Ecto neural progenitor cell (in vitro differentiated cells): Measurements from ENCODE around the gene HES3.

Experiments
- DNase-seq: peaks from one replicate; pipeline ENCODE4 v3.0.0-alpha.2; 2018; ENCODE audit warnings: low spot score

Gene HES3

DNA sequence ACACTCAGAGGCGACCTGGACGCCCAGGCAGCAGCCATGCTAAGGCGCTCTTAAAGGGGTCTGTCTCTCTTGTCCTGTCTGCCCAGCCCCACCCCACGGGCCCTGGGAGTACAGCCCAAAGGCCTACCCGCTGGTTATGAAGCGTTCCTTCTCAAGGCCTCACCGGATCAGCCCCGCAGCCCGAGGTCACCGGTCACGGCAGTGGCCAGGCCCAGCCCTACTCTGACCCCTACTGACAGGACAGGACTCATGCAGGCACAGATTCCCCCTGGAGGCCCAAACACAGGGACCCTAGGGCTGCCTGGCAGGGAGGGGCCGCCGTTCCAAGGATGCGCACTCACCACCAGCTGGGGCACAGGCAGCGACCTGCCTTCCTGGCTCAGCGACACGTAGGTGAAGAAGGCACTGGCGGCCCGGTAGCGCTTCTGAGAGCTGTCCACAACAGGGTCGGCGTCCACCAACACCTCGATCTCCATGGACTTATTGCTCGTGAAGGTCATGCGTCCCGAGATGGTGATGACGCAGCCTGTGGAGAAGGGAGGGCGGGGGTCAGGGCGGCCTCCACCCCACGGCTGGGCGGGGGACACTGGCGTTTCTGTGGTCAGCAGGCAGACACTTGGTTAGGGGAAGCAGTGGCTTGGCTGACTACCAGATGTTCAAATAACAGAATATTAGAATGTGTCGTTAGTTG, 36.9 kb downstream of the HES3 start:
- DNase-seq, result peak; percentile 74

DNA sequence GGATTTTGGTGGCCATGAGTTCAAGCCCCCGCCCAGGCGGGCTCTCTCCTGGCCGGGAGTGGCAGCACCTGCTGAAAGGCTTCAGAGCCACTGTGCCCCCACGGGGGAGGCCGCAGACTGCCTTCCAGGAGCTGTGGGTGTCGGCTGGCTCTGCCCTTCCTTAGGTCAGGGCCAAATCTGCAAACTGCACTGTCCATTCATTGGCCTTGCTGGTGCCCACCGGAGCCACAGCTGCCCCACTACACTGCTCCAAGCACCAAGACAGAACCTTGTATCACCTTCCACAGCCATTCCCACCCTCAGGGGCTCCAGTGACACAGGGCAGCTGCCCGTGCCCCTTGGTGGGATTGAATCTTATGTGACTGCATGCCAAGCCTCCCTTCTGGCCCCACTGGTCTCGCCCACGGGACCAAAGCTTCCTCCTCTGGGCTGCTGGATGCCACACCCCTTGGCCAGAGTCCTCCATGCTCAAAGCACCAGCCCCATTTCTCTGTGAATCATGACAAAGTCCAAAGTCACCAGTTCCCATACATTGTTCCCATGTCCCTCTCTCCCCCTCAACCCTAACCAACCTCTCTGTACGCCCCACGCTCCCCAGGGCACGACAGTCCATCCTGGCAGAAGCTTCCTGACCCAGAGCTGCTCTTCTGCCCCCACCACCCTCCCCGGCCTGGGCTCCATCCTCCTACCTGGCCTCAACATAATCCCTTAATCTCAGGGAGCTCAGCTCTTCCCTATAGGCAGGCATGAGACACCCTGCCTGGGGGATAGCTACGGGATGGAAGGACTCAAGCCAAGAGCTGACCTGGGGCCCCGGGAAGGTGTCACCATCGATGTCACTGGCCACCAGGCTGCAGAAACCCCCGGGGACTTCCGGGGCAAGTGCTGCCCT, 37.8 kb downstream of the HES3 start:
- DNase-seq, result no peak

DNA sequence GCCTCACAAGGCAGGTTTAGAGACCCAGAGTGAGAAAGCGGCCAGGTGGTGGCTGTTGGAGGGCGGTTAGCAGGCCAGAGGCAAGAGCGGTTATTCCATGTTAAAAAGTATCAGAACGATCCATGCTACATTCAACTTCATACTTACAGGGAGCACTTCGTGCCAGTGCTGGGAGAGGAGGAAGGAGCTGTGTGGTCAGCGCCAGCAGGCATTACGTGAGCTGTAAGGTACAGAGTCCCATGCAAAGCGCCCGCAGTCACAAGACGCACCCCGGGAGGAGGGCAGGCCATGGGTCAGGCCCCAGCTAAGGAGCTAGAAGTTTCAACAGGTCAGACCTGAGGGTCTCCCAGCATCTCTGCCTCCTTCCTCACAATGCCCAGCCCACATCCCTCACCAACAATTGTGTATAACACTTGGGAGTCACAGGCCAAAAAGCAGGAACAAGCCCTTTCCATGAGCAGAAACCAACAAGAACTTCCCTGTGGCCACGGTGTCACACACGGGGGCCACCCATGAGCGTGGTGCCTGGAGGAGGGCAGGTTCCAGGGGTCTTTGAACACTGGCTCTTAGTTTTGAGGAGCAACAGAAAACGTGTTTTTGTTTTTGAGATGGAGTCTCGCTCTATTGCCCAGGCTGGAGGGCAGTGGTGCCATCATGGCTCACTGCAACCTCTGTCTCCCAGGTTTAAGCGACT, 38.7 kb downstream of the HES3 start:
- no peak for DNase-seq

DNA sequence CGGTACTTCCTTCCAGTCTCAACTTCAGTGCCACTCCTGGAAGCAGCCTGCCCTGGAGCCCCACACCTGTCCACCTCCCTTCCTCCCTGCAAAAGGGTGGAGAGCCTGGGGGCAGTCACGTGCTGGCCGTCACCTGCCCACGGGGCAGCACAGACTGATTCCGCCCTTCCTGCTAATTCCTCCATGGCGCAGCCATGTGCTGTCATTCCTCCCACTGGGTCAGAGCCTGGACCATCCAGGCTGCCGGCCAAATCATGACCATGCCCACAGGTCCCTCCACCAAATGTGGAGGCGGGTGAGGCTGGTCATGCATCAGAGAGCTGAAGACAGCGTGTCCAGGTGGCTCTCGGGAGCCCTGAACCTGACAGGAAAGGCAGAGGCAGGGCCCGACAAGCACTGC, 41.4 kb downstream of the HES3 start:
- no peak for DNase-seq

DNA sequence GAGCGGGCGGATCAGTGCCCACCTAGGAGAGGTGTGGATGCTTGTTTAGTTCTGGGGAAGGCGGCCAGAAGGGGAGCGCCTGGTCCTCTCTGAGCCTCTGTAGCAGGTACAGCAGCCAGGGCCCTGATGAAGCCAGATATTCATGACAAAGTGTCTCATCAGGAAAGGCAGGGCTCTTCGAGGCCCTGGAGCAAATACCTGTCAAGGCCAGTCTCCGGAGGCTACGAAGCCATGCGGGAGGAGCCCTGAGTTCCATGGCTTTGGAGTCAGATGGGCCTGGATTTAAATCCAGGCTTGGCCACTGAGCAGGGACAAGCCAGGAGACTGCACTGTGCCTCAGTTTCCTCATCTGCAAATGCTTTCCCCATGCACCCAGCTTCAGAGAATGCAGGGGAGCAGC, 42.3 kb downstream of the HES3 start:
- DNase-seq, result no peak

DNA sequence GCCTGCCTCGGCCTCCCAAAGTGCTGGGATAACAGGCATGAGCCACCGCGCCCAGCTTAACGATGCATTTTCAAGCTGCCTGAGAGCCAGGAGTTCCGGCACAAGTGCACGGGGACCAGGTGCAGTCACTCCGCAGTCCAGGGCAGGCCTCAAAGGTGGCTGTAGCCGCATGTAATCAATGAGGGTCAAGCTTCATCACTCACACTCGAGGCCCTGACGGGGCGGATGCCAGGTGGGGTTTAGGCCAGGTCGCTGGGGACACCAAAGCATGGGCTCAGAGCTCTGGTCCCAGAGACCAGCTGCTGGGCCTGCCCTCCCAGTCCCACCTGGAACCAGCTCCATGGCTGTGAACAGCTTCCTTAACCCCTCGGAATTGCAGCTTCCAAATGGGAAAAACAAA, 43.0 kb downstream of the HES3 start:
- no peak for DNase-seq

DNA sequence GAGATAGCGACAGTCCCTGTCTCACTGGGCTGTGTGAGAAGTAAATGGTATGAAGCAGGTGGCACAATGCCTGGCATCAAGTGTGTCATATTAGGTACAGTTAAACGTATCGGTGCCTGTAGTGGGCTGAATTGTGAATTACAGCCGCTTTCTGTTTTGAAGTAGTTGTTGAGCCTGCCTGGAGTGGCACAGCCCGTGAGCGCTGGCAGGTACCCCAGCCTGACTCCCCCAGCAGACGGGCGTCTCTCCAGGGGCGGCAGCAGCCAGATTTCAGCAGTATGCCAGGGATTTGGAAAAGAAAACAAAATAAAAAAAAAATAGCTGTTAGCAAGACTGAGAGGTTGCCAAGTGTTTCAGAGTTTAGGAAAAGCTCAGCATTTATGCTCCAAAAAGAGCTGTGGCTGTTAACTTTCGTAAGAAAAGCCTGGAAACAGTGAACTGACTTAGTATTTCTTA, 43.5 kb downstream of the HES3 start:
- DNase-seq, result no peak

DNA sequence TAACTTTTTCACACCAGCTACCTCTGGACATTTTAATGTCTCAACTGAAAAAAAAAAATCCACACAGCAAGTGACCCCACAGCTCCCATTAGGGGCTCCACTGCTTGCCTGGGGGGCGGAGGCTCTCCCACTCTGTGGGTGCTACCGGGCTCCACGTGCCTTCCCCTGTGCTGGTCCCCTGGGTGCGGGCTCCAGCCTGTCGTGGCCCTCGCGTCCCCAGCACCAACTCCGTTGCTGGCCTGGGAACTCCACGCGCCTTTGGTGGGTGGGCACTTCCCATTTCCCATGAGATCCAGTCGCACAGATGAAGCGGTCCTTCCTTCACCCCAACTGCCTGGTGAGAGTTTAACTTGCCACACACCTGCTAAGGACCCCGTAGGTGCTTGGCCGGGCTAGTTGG, 44.0 kb downstream of the HES3 start:
- no peak for DNase-seq

DNA sequence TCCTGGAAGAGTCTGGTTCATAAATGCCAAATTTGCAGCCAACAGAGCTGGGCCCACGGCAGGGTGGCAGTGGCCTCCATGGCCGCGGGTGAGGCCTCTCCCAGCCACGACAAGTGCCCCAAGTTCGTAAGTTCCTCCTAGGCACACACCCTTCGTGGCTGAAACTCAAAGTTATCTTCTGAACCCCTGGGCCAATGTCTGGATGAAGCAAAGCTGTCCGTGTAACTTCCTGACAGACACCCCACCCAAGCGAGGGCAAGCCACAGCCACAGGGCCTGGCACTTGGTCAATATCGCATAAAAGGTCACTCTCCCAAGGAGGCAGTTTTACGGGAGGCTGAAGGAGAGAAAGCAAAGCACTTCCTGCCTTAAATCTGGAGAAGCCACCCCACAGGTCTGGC, 44.7 kb downstream of the HES3 start:
- no peak for DNase-seq

DNA sequence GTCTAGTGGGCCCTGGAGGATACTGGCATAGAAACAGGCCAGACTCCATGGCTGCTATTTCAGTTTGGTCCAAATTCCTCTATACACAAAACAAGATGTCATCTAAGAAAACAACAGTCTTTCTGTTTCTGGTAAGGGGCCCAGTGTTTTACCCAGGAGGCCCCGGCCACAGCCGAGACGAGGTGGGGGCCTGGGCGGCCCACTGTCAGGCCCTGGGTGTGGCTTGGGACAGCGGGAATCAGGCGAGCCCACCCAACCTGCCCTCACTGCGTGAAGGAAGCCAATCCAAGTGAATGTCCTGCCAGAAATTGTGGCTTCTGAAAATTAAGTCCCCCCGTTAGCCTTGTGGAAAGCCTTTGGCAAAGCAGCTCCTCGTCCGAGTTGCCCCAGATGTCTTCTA, 48.1 kb downstream of the HES3 start:
- no peak for DNase-seq

DNA sequence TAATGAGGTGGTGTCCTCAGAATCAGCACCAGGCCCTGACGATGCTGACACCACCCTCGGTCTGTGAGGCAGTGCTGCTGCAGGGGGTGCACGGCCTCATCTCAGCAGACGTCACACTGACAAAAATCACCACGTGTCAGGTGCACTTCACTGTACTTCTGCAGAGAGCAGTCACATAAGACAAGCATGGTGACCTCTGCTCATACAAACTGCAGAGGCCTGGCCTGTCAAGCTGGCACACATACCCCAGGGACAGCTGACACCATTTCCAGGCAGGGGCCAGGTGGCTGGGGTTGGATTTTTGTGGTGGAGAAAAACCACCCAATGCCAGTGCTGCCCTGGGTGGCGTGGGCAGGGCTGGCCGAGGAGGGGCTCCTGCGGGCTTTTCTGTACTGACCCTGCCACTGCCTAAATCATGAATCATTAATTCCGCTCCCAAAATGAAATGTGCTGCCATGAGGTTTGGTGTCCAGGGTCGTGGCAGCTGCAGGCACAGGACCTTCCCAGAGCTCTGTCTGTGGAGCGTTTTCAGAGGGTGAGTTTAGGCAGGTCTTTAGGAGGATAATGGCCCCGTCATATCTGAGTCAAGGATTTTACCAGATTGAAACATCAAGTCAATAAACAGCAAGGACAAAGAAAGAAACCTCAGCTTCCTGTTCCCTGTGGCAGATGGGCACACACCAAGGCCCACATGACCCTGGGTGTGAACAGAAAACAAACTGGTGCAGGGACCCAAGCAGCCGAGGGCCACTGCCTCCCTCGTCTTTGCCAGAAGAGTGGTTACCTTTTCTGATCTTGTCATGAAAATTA, 50.3 kb downstream of the HES3 start:
- DNase-seq, result no peak

DNA sequence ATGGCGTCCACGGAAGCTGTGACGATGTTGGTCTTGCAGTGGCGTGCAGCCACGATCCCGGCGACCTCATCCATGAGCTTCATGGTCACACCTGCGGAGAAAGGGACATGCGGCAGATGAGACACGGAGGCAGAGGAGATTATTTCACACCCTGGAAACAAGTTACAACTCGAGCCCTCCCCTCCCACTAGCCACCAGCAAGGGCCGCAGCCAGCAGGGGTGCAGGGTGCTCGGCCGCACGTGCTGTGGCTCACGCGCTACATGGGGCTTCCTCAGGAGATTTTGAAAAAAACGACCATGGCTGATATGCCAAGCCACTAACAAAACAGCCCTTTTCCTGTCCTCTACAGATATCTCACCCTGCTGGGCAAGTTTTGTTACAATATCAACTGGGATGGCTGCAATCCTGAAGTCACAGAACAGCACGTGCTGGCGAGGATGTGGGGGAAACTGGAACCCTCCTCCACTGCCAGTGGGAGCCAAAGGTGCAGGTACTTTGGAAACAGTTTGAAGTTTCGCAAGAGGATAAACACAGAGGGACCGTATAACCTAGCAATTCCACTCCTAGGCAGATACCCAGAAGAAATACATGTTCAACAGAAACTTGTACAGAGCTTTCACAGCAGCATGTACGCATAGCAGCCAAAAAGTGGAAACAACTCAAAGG, 51.0 kb downstream of the HES3 start:
- DNase-seq, result no peak
